PFSK-1 (cell line): Measurements from ENCODE around the gene CHRD.

ENCODE experiments used
- POLR2AphosphoS5 ChIP-seq: IDR thresholded peaks from 2 replicates; pipeline ENCODE4 v1.6.1; 2012; ENCODE audit warnings: low read depth, mild to moderate bottlenecking, control low read depth, low read length, moderate library complexity
- REST ChIP-seq, 2 experiments: IDR thresholded peaks; 2 replicates each; pipeline versions ENCODE4 v1.6.1 to v1.8.0; 2011 to 2012; ENCODE audit warnings: low read depth in 2 of 2, low read length in 2 of 2, control low read depth in 1 of 2, inconsistent platforms in 1 of 2, mild to moderate bottlenecking in 1 of 2, moderate library complexity in 1 of 2; ENCODE audit not compliant: insufficient read depth in 1 of 2
- SIN3A ChIP-seq: IDR thresholded peaks from 2 replicates; pipeline ENCODE4 v1.6.1; 2012; ENCODE audit warnings: mild to moderate bottlenecking, low read length, moderate library complexity, borderline replicate concordance; ENCODE audit not compliant: insufficient read depth
- TAF1 ChIP-seq: IDR thresholded peaks from 2 replicates; pipeline ENCODE4 v1.6.1; 2012; ENCODE audit warnings: low read length, control low read depth, borderline replicate concordance; ENCODE audit not compliant: insufficient read depth

GRCh38 chr3:184355261-184356040, 24.4 kb upstream of the CHRD start:
- TF ChIP-seq REST (IDR thresholded peaks at IDR 0.05; ENCODE audit: insufficient read depth in 1 of 2, low read depth in 2 of 2, low read length in 2 of 2) (no peak), POLR2AphosphoS5 (no peak), SIN3A (no peak), TAF1 (no peak)
